ENCODE data around the gene PPP2R1A. TPM values are rescaled to one million over a fixed set of nuclear protein-coding genes. Genes with fewer than 3 reads are reported as not detected.

The PPP2R1A gene
- total and polyA plus RNA-seq, 12 donors, result 238 to 469 (median 401) TPM

DNA sequence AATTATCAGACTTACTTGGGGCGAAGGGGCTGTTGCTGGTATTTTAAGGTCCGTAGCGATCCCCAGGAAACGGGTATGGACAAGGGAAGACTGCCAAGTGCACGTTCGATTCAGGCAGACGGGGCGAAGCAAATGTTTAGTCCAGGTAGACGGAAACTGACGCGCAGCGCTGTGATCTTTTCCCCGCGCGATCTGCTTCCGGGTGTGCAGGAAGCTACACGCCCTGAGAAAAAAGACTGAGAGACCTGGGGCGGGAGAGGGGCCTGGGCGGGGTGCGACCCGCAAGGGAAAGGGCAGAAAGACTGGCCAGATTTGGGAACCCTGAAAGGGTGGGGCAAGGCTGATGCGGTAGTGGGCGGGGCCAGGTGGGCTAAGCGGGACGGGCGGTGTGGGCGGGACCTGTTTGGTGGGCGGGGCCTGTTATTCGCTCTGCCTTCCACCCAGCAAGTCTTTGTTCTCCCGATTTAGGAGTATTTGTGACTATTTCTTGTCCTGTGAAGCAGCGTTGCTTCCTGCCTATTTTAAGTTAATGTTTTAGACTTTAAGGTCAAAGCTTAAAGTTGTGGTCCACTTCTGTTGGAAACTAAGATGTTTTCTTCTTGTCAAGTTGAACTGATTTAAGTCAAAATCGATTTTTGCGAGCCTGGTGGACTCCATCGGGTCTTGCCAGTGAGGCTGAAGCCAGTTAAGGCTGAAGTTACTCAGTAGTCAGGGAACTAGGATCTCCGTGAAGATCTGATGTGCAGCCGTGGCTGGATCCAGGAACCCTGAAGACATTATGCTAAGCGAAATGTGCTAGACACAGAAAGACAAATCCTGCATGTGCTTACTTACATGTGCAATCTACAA lies 18.3 kb upstream of the PPP2R1A start, which contains the start of gene ZNF836:
Gene ZNF836 (minus strand): TSS at position 301 of the 849 bp plus-strand sequence. CDS start 3,549 bp downstream, outside the sequence.
- Histone ChIP-seq H3K27me3 (no peaks in the 10 kb centered on the region), H3K4me3 (peak within 1 kb of the TSS; percentile 74 to 95 (median 80)), H3K27ac (peak within 1 kb of the TSS; percentile 43 to 90 (median 85)), H3K4me1 (peaks cover 0 to 28% (median 14%) of the 10 kb centered on the region in 9 donors), H3K36me3 (peaks cover 0 to 30% (median 24%) of the 10 kb centered on the region in 9 donors), H3K9me3 (no peaks in the 10 kb centered on the region)
- ATAC-seq (peak; percentile 96 to 99 (median 98)), DNase-seq (peak; percentile 92 to 93)
- WGBS, 2 donors, result 7% methylated on average over 37 of the region's 37 CpGs
- TF ChIP-seq, protein P1, sequence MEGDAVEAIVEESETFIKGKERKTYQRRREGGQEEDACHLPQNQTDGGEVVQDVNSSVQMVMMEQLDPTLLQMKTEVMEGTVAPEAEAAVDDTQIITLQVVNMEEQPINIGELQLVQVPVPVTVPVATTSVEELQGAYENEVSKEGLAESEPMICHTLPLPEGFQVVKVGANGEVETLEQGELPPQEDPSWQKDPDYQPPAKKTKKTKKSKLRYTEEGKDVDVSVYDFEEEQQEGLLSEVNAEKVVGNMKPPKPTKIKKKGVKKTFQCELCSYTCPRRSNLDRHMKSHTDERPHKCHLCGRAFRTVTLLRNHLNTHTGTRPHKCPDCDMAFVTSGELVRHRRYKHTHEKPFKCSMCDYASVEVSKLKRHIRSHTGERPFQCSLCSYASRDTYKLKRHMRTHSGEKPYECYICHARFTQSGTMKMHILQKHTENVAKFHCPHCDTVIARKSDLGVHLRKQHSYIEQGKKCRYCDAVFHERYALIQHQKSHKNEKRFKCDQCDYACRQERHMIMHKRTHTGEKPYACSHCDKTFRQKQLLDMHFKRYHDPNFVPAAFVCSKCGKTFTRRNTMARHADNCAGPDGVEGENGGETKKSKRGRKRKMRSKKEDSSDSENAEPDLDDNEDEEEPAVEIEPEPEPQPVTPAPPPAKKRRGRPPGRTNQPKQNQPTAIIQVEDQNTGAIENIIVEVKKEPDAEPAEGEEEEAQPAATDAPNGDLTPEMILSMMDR (IDR thresholded peaks at IDR 0.05), result no peak
- intact Hi-C loops (cut with DNase I), result loop anchor here in 3 of 10 donors (1.0 to 5.0 kb wide), 3 partner anchors 19 to 34 kb away; partner anchors contain the start of genes ZNF616 (in 2 of the 3) and PPP2R1A (in 1 of the 3)

DNA sequence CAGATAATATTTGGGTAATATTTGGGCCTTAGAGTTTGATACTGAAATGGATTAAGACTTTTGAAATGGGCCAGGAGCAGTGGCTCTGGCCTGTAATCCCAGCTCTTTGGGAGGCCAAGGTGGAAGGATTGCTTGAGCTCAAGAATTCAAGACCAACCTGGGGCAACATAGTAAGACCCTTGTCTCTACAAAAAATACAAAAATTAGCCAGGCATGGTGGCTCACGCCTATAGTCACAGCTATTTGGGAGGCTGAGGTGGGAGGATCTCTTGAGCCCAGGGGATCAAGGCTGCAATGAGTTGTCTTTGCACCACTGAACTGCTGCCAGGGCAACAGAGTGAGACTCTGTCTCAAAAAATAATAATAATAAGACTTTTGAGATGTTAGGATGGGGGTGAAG lies 17.5 kb upstream of the PPP2R1A start:
- no peak for ATAC-seq
- intact Hi-C loops (cut with DNase I), result loop anchor here in 1 of 10 donors (5.0 kb wide), 1 partner anchor 35 kb away; the partner anchor contains the start of gene ZNF616
- Histone ChIP-seq H3K4me3 (peak overlapping the region in 4 of 10 donors; percentile 80 to 95 (median 82)), H3K9me3 (no peaks in the 10 kb centered on the region), H3K27ac (peak overlapping the region in 6 of 10 donors; percentile 43 to 87 (median 84)), H3K4me1 (peaks cover 0 to 28% (median 14%) of the 10 kb centered on the region in 9 donors), H3K36me3 (peaks cover 0 to 22% (median 17%) of the 10 kb centered on the region in 9 donors), H3K27me3 (no peaks in the 10 kb centered on the region)
- no peak for DNase-seq
- 95 to 98% methylated on average over 1 of the region's 1 CpG for WGBS, 2 donors
- TF ChIP-seq, protein P1 (IDR thresholded peaks at IDR 0.05), result no peak

DNA sequence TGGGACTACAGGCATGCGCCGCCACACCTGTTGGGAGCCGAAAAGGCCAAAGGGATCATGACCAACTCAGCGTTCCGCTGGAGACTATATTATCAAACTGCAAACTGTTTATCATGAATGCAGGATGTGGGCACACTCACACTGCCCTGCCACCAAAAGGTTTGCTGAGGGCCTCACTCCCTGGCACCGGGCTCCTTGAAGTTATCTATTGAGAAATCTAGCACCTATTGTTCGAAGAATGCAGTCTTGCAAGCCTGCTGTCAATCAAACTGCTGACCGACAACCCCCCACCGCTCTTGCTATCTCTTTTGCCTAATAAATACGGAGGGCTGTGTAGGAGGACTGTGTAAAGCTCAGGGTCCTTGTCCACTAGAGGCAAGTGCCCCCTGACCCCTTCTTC lies 13.3 kb upstream of the PPP2R1A start:
- H3K4me1 ChIP-seq, result peaks cover 0 to 12% (median 6%) of the 10 kb centered on the region in 9 donors
- 68 to 76% methylated on average over 10 of the region's 10 CpGs for WGBS, 2 donors
- H3K27me3 ChIP-seq, result no peaks in the 10 kb centered on the region
- no peak overlapping the region for H3K4me3 ChIP-seq
- no peak for DNase-seq
- ATAC-seq, result no peak
- TF ChIP-seq, protein P1 (IDR thresholded peaks at IDR 0.05), result no peak
- no peaks in the 10 kb centered on the region for H3K36me3 ChIP-seq
- intact Hi-C loops (cut with DNase I), result no loop called here
- no peak overlapping the region for H3K27ac ChIP-seq
- H3K9me3 ChIP-seq, result no peaks in the 10 kb centered on the region

DNA sequence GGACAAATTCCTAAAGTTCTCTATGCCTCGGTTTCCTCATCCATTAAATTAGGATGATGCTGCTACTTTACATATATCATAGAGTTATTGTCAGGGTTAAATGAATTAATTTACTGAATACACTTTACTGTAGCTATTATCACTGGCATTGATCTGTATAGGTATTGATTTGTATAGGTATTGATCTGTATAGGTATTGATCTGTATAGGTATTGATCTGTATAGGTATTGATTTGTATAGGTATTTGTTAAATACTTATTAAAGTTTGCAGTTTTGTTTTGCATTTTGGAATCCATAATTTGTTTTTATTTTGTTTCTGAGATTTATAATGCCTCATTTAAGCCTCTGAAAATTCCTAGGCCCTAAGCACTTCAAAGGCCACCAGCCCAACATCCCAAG lies 2.4 kb upstream of the PPP2R1A start:
- 97 to 100% methylated on average over 1 of the region's 1 CpG for WGBS, 2 donors
- intact Hi-C loops (cut with DNase I), result loop anchor here in 2 of 10 donors (5.0 kb wide), 1 partner anchor 45 kb away; no protein-coding TSS in a partner anchor
- no peak overlapping the region for H3K4me3 ChIP-seq

More for the DNA sequence above, 2.4 kb upstream of the PPP2R1A start:
- Histone ChIP-seq H3K27ac (no peak overlapping the region), H3K36me3 (peaks cover 0 to 2% (median 0%) of the 10 kb centered on the region in 9 donors), H3K27me3 (no peaks in the 10 kb centered on the region), H3K9me3 (no peaks in the 10 kb centered on the region), H3K4me1 (peaks cover 14 to 30% (median 27%) of the 10 kb centered on the region in 9 donors)
- TF ChIP-seq, protein P1 (IDR thresholded peaks at IDR 0.05), result no peak
- DNase-seq (no peak), ATAC-seq (no peak)

All from heart right ventricle (tissue), 16 donors.